HCEC 1CT (cell line): ENCODE data around the gene MYF6.

Source experiments
- DNase-seq: peaks from one replicate; pipeline ENCODE4 v3.0.0-alpha.2; 2017

MYF6 gene

GRCh38 chr12:80708259-80708974 is 983 bp downstream of the MYF6 start:
- no peak for DNase-seq

DNA sequence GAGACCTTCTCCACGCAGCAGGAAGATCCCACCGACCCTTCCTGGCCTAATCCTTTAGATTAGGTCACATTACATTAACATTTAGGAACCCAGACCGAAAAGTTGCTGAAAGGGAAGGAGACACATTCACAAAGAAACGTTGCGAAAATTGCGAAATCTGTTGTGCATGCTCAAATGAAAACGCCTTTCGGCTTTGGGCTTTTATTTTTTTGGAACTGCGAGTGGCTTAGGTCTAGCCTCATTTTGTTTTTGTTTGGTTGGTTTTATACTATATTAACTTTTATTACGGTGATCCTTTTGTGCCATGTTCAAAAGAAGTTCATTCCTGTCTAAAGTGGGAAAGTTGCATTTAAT is 1.5 kb downstream of the MYF6 start:
- no peak for DNase-seq

DNA sequence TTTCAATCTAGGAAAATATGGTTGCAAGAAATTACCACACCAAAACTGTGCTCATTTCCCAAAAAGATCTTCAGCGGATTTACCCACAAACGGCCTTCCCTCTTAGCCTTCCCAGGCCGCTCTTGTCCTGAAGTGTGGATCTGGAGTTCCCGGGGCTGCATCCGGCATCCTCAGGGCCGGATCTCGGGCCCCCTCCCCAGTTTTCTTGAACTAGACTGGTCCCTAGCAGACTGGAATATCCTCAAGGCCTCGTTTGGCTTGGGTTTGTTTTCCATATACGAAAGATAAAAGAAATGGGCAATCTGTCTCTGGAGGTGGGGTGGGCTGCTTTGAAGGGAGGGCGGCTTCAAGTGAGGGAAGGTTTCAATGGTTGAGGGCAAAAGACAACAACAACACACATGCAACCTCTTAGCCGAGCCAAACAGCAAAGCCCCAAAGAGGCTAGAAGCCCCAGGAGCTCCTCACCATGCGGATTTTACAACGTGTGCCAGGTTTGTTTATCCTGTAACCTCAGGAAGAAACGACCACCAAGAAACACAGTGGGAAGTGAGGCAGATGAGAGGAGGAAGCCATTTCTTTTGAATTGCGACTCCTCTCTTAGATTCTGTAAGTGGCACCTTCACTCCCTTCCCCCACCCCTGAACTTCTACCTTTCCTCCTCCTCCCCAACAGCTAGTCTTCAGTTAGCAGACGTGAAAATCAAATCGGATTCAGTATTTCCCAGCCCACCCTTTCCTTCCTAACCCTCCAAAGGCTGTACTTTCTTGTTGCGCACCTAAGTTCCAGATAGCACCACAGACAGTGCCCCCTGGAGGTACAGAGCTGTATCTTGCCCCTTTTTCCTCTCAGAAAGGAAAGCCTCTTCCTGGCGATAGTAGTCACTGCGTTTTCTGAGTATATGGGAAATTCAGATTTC is 2.6 kb downstream of the MYF6 start:
- DNase-seq = no peak

GRCh38 chr12:80710727-80711449 is 3.5 kb downstream of the MYF6 start:
- no peak for DNase-seq

DNA sequence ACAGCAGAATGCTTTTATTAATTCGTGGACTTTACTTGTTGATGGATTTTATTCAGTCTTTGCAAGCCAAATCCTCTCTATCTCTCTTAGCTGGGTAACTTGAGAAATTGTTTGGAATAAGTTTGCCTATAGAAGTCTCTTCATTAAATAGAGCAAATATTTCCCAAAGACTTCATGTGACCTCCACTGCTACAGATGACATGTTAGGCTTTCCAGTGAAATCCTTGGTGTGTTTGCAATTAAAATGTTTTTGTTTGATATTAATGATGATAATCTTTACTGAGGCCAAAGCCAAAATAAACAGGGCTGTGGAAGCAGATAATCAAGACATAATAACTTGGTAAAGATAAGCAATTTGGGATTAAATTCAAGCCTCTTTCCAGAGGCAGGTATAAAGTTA is 4.4 kb downstream of the MYF6 start:
- no peak for DNase-seq

- no peak for DNase-seq
Measured at GRCh38 chr12:80712866-80713265, 5.4 kb downstream of the MYF6 start.

DNA sequence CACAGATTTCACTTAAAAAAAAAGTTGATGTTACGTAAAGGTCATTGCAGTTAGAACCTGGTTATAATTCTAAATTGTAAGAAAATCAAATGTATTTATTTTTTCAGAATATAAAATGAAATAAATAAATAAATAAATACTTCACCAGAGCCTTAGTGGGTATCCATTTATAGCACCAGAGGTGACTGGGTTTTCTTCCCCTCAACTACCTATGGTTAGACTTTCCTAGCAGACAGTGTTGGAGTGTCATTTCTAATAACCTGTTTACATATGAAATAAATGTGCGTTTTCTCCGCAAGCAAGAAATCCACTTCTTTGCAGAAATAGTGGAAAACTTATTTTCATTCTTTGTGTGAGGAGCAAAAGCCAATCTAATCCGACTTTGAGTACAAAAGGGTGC is 6.0 kb downstream of the MYF6 start:
- no peak for DNase-seq

DNA sequence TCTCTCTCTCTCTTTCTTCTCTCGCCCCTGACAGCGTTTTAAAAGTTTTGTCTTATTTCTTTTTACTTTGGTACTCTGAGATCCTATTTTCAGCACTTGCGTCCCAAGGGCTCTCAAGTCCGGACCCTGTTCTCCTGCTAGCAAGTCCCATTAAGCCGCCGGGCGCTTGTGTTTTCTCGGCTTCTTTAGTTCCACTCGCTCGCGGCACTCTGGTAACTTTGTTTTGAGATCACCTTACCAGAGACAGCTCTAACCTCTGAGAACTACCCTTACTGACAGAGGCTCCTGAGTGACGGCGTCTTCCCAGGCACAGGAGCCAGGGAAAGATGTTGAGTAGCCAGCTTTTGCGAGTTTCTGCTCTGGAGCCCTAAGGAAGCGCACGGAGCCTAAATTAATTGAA is 6.6 kb downstream of the MYF6 start:
- DNase-seq = no peak

DNA sequence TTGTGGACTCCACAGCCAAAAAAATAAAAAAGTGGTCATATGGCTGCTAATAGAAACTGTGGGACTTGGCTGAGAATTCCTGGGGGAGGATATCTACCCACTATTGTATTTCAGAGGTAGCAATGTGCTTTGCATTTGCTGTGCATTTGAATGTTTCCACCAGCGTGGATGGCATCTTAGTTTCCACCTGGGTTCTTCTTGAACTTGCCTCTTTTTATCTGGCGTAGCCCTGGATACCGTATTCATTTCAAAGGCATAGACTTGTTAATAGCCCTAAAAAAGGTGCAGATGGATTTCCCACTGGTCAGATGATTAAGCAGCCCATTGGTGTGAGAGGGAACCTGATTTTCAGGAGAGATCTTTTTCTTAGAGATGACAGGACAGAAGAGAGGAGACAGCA is 7.4 kb downstream of the MYF6 start:
- no peak for DNase-seq

- no peak for DNase-seq
Measured at GRCh38 chr12:80715713-80716249, 8.3 kb downstream of the MYF6 start.

DNA sequence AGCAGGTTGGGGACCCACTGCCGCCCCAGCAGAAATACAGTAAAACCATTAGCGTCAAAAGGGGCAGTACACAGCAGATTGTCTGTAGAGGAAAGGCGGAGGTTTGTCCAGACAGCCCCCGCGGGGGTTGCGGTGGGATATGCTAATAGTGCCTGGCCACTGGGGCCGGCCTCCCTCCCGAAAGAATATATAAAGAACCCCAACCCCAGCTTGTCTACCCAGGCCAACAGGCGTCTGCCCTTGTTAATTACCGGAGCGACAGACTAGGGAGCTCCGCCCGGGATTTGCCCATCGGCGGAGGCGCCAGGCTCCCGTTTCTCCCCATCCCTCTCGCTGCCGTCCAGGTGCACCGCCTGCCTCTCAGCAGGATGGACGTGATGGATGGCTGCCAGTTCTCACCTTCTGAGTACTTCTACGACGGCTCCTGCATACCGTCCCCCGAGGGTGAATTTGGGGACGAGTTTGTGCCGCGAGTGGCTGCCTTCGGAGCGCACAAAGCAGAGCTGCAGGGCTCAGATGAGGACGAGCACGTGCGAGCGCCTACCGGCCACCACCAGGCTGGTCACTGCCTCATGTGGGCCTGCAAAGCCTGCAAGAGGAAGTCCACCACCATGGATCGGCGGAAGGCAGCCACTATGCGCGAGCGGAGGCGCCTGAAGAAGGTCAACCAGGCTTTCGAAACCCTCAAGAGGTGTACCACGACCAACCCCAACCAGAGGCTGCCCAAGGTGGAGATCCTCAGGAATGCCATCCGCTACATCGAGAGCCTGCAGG is 9.4 kb downstream of the MYF6 start, which contains the start of gene MYF5:
MYF5 (plus strand) TSS at position 217 of the 774 bp plus-strand sequence; CDS start at position 369, 152 bp downstream.
- DNase-seq = no peak

DNA sequence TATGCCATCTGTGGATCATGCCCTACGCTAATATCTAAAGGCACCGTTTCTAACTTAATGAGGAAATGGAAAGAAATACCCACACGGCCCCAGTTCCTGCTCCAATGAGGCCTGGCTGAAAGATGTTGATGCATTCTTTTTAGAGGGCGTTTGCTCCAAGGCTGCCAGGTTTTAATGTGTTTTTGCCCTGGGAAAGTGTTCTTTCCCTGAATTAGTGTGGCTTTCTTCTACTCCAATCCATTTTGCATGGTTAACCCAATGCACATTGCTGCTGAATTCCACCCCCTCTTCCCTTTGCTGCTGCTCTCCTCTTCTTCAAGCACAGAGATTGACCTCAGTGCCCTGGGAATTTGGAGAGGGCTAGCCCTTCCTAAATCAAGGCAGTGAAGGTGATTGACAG is 10.4 kb downstream of the MYF6 start:
- DNase-seq = no peak

DNA sequence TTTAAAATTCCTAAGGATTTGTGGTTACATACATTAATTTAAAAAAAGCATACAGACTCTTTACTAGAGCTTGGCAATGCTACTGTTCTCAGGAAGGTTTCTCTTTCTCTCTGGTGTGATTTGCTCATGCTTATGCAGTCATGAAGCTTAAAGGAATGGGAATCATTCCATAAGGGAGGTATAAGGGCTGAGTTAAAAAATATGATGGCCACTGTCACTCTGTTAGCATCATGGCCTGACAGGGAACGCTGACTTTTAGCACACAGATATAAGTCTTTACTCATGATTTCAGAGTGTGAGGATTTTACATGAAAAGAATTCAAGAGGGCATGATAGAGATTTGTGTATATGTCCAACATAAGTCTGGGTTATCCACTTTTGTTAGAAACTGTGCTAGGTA is 13.1 kb downstream of the MYF6 start:
- no peak for DNase-seq

GRCh38 chr12:80721326-80721725 is 13.9 kb downstream of the MYF6 start:
- no peak for DNase-seq

- no peak for DNase-seq
Measured at GRCh38 chr12:80745851-80746505, 38.5 kb downstream of the MYF6 start.

GRCh38 chr12:80747800-80748199 is 40.4 kb downstream of the MYF6 start:
- DNase-seq = no peak

DNA sequence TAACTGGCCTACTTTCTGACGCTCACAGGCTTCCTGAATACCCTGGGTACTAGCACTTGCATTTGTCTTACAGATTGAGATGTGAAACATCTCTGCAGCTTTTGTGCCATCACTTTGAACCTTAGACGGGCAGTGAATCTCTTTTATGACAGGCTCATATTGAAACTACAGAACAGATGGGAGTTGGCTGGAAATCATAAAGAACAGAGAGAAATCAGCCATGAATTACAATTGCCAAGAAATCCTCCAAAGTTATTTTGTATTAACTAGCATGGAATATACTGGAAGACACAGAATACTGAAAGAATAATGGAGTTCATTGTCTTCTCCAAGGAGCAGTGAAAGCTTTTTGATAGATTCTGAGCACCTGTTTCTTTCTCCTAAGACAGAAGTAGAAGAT is 42.0 kb downstream of the MYF6 start:
- no peak for DNase-seq

GRCh38 chr12:80752464-80752863 is 45.0 kb downstream of the MYF6 start:
- peak; percentile 54 for DNase-seq

GRCh38 chr12:80754274-80754673 is 46.8 kb downstream of the MYF6 start:
- no peak for DNase-seq

DNA sequence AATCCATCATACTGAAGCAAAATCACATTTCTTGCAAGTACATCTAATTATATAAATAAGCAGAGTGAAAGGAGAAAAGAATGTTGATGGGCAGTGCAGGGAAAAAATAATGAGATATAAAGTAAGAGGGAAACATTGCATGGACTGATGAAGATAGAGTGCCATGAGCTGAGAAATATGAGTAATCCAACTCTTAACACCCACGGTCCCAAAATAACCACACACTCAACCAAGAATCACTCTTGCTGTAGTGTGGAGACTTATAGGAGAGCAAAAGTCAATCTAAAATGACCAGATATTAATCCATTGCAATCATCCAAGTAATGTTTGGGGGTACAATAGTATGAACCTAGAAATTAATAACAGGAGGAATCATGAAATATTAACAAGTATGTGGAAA is 49.4 kb downstream of the MYF6 start:
- DNase-seq = peak; percentile 63
